Measurements from ENCODE around the gene LRRC71. TPM values are rescaled to one million over a fixed set of nuclear protein-coding genes. Genes with fewer than 3 reads are reported as not detected.

The LRRC71 gene
- total RNA-seq, 2 experiments from 2014 or later: not detected

Small RNA genes within 50 kb of the gene (microRNA-seq; reads per million reads assigned to microRNA genes)
- gene MIR765 (ENCODE audit: borderline replicate concordance): not detected

Other genes starting within 250 kb of the LRRC71 start
- under 1 TPM in 1 of 2 experiments, not detected in 1; 0.02 TPM for gene NES, start 243.2 kb upstream of the LRRC71 start, total RNA-seq
- under 1 TPM; 0.88 to 0.98 TPM for gene CRABP2, start 215.0 kb upstream of the LRRC71 start, total RNA-seq
- gene METTL25B, start 192.2 kb upstream of the LRRC71 start, total RNA-seq: 10 to 100 TPM; 31.0 to 40.5 TPM
- 10 to 100 TPM; 48.4 to 65.2 TPM for gene ISG20L2, start 191.9 kb upstream of the LRRC71 start, total RNA-seq
- gene MRPL24, start 179.5 kb upstream of the LRRC71 start, total RNA-seq: 10 to 100 TPM; 81.9 to 89.7 TPM
- gene HDGF, start 169.0 kb upstream of the LRRC71 start, total RNA-seq: 100 to 1,000 TPM; 312 to 358 TPM
- 100 to 1,000 TPM in 1 of 2 experiments, 10 to 100 TPM in 1; 80.4 to 110 TPM for gene PRCC, start 153.1 kb upstream of the LRRC71 start, total RNA-seq
- gene SH2D2A, start 103.8 kb upstream of the LRRC71 start, total RNA-seq: 100 to 1,000 TPM; 189 to 211 TPM
- under 1 TPM; 0.14 to 0.18 TPM for gene INSRR, start 61.5 kb upstream of the LRRC71 start, total RNA-seq
- 1 to 10 TPM; 4.4 to 6.1 TPM for gene NTRK1, start 59.8 kb upstream of the LRRC71 start, total RNA-seq
- not detected for gene PEAR1, start 26.9 kb upstream of the LRRC71 start, total RNA-seq
- 1 to 10 TPM; 3.5 to 4.8 TPM for gene ARHGEF11, start 125.1 kb downstream of the LRRC71 start, total RNA-seq
- gene ETV3L, start 179.2 kb downstream of the LRRC71 start, total RNA-seq: not detected
- 10 to 100 TPM; 32.0 to 36.7 TPM for gene ETV3, start 217.8 kb downstream of the LRRC71 start, total RNA-seq